Progenitor cell of endocrine pancreas (in vitro differentiated cells): Measurements from ENCODE around the gene SAMD15. TPM values are rescaled to one million over a fixed set of nuclear protein-coding genes. Genes with fewer than 3 reads are reported as not detected.

Experiments used
- DNase-seq: peaks from one replicate; pipeline ENCODE4 v3.0.0; 2021; ENCODE audit warnings: low spot score; ENCODE audit not compliant: unreplicated experiment
- H3K27ac Mint-ChIP-seq: 2 replicates; pipeline ENCODE4 v1.8.0; 2021; ENCODE audit warnings: mild to moderate bottlenecking, moderate library complexity, mixed read lengths
- H3K27me3 Mint-ChIP-seq: 2 replicates; pipeline ENCODE4 v1.8.0; 2021; ENCODE audit warnings: mixed read lengths
- H3K36me3 Mint-ChIP-seq: 2 replicates; pipeline ENCODE4 v1.8.0; 2022; ENCODE audit warnings: mixed read lengths; ENCODE audit not compliant: insufficient read depth
- H3K4me1 Mint-ChIP-seq: 2 replicates; pipeline ENCODE4 v1.8.0; 2021; ENCODE audit warnings: low read depth, mixed read lengths
- H3K4me3 Mint-ChIP-seq: 2 replicates; pipeline ENCODE4 v1.8.0; 2021; ENCODE audit warnings: low read depth, mild to moderate bottlenecking, moderate library complexity, mixed read lengths
- H3K9me3 Mint-ChIP-seq: 2 replicates; pipeline ENCODE4 v1.8.0; 2021; ENCODE audit warnings: low read depth, mixed read lengths
- total RNA-seq: library from RNA; stranded (reverse); gene quantifications from 2 replicates; pipeline ENCODE4 v1.2.1, GENCODE V29; 2021
- TF ChIP-seq, protein P1 (sequence below): fragments of 200-600 bp; sonication (generic); IDR thresholded peaks from one replicate; pipeline ENCODE4 v1.5.0; 2021; ENCODE audit warnings: antibody characterized with exemption, mild to moderate bottlenecking; ENCODE audit not compliant: unreplicated experiment

Gene SAMD15
- total RNA-seq, 1 donor from 2014 or later: 10.7 TPM

- TF ChIP-seq, protein P1, sequence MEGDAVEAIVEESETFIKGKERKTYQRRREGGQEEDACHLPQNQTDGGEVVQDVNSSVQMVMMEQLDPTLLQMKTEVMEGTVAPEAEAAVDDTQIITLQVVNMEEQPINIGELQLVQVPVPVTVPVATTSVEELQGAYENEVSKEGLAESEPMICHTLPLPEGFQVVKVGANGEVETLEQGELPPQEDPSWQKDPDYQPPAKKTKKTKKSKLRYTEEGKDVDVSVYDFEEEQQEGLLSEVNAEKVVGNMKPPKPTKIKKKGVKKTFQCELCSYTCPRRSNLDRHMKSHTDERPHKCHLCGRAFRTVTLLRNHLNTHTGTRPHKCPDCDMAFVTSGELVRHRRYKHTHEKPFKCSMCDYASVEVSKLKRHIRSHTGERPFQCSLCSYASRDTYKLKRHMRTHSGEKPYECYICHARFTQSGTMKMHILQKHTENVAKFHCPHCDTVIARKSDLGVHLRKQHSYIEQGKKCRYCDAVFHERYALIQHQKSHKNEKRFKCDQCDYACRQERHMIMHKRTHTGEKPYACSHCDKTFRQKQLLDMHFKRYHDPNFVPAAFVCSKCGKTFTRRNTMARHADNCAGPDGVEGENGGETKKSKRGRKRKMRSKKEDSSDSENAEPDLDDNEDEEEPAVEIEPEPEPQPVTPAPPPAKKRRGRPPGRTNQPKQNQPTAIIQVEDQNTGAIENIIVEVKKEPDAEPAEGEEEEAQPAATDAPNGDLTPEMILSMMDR: no peak
- H3K9me3 Mint-ChIP-seq: no peaks in the 10 kb centered on the region
- H3K36me3 Mint-ChIP-seq: peaks cover 4% of the 10 kb centered on the region
- peak overlapping the region; percentile 96 for H3K27ac Mint-ChIP-seq
- peak overlapping the region; percentile 88 for H3K4me3 Mint-ChIP-seq
- no peaks in the 10 kb centered on the region for H3K27me3 Mint-ChIP-seq
- H3K4me1 Mint-ChIP-seq: peaks cover 19% of the 10 kb centered on the region
- DNase-seq: no peak
Observed at GRCh38 chr14:77375973-77376770, 1.0 kb upstream of the SAMD15 start.

- Mint-ChIP-seq H3K36me3 (peaks cover 5% of the 10 kb centered on the region), H3K4me3 (no peak overlapping the region), H3K27ac (no peak overlapping the region), H3K27me3 (no peaks in the 10 kb centered on the region), H3K9me3 (no peaks in the 10 kb centered on the region), H3K4me1 (peaks cover 18% of the 10 kb centered on the region)
- TF ChIP-seq, protein P1: no peak
- DNase-seq: no peak
Observed at GRCh38 chr14:77377502-77377844, 294 bp downstream of the SAMD15 start.

DNA sequence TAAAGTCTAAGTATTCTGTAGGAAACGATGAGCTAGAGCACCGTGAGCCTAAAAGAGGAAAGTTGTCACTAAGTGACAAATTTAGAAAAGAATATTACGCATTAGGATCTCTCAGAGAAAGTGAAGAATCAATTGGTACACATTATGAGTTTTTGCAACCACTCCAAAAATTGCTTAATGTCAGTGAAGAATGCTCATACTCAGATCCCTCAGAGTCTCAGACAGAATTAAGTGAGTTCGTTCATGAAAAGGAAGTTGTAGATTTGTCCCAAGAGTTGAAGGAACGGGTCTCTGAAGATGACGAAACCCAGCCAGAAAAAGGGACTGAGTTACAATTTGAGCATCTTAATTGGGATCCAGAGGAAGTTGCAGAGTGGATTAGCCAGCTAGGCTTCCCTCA is 1.5 kb downstream of the SAMD15 start:
- Mint-ChIP-seq H3K36me3 (peaks cover 3% of the 10 kb centered on the region), H3K4me3 (no peak overlapping the region), H3K27ac (no peak overlapping the region), H3K4me1 (peaks cover 17% of the 10 kb centered on the region), H3K9me3 (no peaks in the 10 kb centered on the region), H3K27me3 (no peaks in the 10 kb centered on the region)
- TF ChIP-seq, protein P1: no peak
- DNase-seq: no peak

GRCh38 chr14:77390188-77390587 is 13.0 kb downstream of the SAMD15 start:
- H3K9me3 Mint-ChIP-seq: no peaks in the 10 kb centered on the region
- H3K4me1 Mint-ChIP-seq: no peaks in the 10 kb centered on the region
- no peaks in the 10 kb centered on the region for H3K27me3 Mint-ChIP-seq
- H3K4me3 Mint-ChIP-seq: no peak overlapping the region
- H3K27ac Mint-ChIP-seq: no peak overlapping the region
- no peak for DNase-seq
- TF ChIP-seq, protein P1: no peak
- H3K36me3 Mint-ChIP-seq: peaks cover 5% of the 10 kb centered on the region

DNA sequence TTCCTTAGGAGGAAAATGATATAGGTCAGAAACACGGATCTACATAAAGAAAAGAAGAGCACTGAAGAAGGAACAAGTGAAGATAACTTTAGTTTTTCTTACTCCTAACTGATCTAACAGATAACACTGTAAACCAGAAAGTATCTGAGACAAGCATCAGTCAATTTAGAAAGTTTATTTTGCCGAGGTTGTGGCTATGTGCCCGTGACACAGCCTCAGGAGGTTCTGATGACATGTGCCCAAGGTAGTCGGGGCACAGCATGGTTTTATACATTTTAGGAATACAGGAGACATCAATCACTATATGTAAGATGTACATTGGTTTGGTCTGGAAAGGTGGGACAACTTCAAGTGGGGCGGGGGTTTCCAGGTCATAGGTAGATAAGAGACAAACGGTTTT is 23.0 kb downstream of the SAMD15 start:
- Mint-ChIP-seq H3K27me3 (no peaks in the 10 kb centered on the region), H3K4me3 (no peak overlapping the region), H3K27ac (no peak overlapping the region), H3K4me1 (no peaks in the 10 kb centered on the region), H3K36me3 (peaks cover 6% of the 10 kb centered on the region), H3K9me3 (peaks cover 5% of the 10 kb centered on the region)
- DNase-seq: no peak
- TF ChIP-seq, protein P1: no peak
